Measurements from ENCODE around the gene PTPRQ.

DNA sequence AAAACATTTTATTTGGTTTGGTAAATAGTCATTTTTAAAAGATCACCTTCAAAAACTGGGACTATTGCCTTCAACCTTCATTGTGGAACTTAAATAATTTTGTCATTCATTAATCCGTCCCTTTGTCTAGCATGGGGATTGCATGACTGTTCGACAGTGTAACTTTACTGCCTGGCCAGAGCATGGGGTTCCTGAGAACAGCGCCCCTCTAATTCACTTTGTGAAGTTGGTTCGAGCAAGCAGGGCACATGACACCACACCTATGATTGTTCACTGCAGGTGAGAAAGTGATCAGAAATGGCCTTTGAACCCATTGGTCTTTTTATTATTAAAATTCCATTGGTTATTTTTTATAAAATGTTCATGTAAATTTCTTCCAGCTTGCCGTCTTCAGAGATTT is 226.2 kb downstream of the PTPRQ start:
- TF ChIP-seq, protein P1, sequence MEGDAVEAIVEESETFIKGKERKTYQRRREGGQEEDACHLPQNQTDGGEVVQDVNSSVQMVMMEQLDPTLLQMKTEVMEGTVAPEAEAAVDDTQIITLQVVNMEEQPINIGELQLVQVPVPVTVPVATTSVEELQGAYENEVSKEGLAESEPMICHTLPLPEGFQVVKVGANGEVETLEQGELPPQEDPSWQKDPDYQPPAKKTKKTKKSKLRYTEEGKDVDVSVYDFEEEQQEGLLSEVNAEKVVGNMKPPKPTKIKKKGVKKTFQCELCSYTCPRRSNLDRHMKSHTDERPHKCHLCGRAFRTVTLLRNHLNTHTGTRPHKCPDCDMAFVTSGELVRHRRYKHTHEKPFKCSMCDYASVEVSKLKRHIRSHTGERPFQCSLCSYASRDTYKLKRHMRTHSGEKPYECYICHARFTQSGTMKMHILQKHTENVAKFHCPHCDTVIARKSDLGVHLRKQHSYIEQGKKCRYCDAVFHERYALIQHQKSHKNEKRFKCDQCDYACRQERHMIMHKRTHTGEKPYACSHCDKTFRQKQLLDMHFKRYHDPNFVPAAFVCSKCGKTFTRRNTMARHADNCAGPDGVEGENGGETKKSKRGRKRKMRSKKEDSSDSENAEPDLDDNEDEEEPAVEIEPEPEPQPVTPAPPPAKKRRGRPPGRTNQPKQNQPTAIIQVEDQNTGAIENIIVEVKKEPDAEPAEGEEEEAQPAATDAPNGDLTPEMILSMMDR (IDR thresholded peaks at IDR 0.05; ENCODE audit: low read length) = no peak
- TF ChIP-seq EZH2phosphoT487 (IDR thresholded peaks at IDR 0.05; ENCODE audit: low read length) = no peak
- no peak for TF ChIP-seq EZH2 (optimal IDR thresholded peaks at IDR 0.05; ENCODE audit: low read depth, low read length)

All from MM.1S (cell line).